Activated gamma-delta T cell (primary cell): ENCODE measurements around the gene KRT81.
"Not testable (repeated sequence)": the region's sequence is repeated elsewhere in the genome, so short reads cannot be mapped to it uniquely, and the experiment has no call there.

ENCODE experiments used
- DNase-seq: peaks from one replicate; lab custom pipeline; 2025; lab: John Stamatoyannopoulos, UW

The KRT81 gene

DNA sequence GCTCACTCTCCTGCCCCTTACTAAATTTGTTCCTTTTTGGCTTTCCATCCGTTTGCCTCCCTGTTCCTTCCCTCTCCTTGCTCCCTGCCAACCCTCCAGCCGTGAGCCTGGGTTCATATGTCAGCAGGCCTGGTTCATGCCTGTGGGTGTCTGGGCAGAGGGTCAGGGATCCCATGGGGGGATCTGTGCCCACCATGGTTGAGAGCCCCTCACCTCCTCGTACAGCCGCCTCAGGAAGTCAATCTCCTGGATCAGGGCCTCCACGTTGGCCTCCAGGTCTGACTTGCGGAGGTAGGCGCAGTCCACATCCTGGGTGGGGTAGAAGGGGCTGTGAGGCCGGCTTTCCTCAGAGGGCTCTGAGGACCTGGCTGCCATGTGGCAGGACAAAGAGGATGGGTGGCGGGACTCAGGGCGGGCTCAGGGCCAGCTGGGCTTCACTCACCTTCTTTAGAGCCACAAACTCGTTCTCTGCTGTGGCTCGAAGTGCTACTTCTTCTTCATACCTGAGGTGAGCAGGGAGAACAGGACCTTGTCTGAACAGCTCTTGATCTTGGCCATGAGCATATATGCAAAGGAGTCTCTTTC is 26.2 kb upstream of the KRT81 start:
- no peak for DNase-seq

DNA sequence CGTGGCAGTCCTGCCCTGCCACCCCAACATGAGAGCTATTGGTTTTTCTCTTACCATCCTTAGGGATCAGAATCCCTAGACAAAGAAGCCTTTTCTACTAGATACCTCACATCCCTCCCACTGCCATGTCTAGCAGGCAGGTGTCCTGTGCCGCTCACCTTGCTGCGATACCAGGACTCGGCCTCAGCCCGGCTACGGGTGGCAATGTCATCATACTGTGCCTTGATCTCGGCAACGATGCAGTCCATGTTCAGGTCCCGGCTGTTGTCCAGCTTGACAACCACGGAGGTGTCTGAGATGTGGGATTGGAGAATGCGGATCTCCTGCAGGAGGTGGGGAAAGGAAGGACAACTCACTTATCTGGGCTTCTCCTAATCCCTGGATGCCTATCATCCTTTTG is 25.4 kb upstream of the KRT81 start:
- DNase-seq, result no peak

DNA sequence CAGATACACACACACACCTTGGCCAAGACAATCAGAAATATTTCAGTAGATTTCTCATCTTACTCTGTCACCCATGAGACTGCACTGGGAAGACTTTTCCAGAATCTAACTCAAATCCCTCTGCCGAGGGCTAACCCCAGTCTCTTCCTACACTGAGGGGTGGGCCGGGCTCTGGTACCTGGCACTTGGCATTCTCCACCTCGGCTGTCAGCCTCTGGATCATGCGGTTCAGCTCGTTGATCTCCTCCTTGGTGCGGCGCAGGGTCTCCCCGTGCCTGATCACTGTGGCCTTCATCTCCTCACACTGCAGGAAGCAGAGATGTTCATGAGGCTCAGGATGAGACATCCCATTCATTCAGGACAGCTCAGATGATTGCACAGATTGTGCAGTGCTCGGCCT is 25.0 kb upstream of the KRT81 start:
- DNase-seq, result no peak

DNA sequence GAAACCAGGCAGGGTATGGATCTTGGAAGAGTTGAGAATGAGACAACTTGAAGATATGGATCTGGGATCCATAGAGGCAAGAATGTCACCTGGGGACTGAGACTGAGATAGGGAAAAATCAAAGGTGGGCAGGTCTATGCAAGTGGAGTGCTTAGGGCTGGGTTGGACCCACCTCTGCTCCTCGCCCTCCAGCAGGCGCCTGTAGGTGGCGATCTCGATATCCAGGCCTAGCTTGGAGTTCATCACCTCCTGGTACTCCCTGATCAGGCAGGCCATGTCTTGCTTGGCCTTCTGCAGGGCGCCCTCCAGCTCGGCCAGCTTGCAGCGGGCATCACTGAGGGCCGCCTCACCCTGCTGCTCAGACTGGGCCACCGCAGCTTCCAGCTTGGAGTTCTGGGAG is 24.4 kb upstream of the KRT81 start:
- not testable (repeated sequence) for DNase-seq

DNA sequence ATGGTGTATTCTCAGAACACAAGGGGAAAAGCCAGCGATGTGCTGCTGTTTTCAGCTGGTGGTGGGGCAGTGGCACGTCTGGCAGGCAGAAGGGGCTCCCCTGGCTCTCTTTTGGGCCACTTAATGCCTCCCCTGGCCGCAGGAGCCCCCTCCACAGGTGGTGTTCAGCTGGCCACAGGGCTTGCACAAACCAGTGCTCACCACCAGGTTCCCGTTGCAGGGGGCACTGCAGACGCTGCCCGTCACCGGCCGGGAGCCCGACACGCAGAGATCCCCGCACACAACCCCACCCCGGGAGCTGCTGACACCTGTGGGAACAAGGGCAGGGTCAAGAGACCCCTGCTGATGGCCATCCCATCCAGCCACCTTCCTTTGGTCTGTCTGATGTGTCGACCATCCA is 23.2 kb upstream of the KRT81 start:
- no peak for DNase-seq

DNA sequence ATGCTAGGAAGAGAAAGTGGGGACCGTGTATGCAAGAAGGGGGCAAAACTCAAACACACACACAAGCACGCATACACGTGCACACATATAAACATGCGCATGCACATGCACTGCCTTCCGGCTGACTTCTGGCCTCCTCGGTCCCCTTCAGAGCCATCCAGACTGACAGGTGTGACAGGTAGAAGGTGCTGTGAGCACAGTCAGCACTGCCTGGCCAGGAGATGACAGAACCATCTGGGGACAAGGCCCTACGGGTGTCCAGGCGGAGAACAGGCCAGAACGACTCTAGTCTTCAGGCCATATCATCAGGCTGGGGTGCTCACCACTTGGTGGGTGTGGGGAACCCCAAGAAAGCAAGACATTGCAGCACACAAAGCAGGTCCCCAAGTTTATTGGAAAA is 22.6 kb upstream of the KRT81 start:
- DNase-seq, result no peak

DNA sequence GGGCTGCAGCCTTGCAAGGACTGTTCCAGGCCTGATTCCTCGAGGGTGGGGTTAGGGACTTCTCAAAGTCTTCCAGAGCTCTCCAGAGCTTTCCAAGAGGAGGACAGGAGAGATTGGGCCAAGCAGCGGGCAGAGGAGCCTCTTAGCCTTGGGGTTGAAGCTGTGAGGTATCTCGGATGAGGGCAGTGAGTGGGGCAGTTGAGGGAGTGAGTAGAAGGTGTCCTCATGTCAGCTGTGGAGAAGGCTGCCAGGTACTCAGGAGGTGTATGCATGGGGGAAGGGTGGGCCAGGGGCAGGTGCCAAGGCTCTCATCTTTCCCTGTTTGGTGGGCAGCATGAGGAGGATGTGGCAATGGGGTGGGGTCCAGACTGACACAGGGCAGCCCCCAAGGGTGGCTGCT is 22.1 kb upstream of the KRT81 start:
- no peak for DNase-seq

DNA sequence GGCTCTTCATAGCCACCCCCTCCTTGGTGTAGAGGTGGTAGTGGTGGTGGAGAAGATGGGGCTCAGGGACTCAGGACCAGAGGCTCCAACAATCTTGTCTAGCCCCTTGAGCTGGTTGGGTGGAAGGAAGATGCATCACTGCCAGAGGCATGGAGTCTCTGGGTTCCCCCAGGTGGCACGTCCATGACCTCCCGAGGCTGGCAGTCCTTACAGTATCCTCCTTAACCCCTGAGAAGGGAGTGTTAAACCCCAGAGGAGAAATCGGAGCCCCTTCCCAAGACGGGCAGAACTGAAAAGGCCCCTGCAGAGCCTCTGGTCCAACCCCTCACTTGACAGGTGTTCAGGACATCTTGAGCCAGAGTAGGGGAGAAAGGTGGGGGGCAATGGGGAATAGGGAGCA is 20.8 kb upstream of the KRT81 start:
- DNase-seq, result no peak

DNA sequence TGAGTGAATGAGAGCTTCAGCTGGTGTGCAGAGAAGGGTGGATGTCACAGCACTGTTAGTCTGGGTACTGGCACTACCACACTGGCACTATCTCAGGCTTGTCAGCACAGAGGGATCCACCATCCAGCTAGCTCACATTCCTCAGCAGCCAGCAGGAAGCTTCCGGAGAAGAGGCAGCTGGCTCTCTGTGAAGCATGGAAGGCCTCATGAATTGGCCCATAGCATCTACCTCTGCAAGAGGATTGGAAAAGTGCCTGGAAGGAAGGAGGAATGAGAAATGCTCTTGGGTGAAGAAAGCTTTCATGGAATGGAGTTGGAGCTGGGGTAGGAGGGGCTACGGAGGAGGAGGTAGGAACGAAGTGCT is 19.9 kb upstream of the KRT81 start:
- DNase-seq, result no peak

DNA sequence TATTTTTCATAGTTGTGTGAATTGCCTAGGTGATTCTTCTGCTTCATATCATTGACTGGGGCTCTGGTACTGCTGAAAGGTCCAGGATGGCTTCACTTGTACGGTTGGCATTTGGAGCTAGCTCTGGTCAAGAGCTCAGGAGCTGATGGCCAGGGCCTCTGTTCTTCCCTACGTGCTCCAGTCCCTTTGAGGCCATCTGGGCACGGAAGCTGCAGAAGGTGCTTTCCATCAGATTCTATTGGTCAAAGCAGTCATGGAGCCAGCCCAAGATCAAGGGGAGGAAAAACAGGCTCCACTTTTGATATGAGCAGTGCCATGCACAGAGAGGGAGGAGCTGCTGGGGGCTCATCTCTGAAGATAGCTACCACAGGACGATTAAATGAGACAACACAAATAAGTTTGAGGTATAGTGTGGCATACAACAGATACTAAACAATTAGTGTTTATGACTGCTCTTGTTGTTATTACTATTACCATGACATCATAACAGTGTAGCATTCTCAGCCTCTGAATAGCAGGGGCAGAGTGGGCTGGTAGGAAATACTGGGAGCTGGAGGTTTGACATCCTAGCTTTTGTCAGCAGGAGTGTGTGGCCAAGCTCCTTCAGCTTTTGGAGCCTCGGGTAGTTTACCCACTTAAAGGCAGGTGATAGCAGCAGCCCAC is 19.4 kb upstream of the KRT81 start:
- DNase-seq, result no peak

DNA sequence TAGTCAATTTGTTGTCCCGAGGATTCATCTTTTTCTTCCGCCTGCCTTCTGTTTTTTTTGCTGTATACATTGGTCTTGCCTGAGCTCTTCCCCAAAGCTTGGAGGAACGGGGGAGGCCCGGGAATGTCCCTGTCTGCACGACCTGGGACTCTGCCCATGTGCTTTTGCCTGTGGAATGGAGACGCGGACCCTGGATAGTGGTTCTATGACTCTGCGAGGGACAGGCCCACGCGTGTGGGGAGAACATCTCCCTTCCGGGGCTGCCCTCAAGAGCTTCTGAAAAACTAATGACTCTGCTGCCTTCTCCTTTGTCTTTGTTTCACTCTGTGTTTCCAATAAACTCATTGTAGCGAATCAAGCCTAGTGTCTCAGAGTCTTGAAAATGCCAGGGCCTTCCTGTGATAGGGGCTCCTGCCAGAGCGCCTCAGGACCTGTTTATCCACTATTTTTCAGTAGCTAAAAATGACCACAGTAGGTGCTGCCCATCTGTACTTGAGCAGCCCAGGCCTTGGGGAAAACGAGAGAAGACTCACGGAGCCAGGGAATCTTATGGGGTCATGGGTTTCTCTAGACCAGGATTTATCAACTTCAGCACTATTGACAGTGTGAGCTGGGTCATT is 17.6 kb upstream of the KRT81 start:
- DNase-seq, result no peak

DNA sequence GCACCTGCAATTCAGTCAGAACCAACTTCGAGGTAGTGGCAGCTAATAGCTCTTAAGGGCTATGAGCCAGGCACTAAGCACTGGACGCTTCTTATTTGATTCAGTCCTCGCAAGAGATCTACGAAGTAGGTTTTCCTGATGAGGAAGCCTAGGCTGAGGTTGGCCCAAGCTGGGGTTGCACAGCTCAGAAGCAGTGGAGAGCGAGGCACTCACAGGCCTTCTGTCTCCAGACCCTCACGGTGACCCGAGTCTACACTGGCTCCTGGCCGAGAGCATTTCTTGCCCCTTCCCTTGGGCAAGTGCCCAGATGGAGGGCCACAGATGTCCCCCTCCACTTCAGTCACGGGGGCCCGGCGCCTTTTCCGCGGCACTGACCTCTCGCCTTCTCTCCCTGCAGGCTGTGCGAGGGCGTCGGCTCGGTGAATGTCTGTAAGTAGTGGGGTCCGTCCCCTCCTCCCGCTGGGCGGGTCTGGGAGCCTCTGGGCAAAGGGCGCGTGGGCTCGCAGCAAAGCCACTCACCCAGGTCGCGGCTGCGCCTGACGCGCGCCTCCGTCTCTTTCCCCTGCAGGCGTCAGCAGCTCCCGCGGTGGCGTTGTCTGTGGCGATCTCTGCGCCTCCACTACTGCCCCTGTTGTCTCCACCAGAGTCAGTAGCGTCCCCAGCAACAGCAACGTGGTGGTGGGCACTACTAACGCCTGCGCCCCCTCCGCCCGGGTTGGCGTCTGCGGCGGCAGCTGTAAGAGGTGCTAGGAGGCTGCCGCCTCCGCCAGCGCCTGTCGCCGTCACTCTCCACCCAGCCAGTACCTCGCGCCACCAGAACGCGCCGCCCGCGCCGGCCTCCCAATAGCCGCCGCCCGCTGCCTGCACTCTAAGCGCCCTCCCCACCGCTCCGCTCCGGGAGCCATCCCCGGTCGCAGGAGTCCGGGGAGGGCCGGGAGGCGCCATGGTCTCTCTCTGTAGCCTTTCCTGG is 16.8 kb upstream of the KRT81 start:
- no peak for DNase-seq

DNA sequence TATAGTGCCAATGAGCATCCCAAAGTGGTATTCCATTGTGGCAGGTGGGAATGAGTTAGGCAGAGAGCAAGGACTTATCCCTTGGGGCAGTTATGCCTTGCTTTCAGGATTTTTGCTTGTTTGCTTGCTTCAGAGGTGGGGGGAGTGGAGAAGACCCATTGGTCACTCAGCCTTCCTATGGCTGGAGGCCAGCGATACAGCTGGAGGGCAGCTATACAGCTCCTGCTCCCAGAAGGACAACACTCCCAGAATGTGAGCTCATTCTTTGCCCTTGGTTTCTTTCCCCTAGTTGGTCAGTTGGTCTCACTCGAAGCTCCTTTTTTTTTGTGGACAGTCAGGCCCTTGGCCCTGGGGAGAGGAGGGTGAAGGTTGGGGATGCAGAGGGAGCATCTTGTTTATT is 15.4 kb upstream of the KRT81 start:
- no peak for DNase-seq

DNA sequence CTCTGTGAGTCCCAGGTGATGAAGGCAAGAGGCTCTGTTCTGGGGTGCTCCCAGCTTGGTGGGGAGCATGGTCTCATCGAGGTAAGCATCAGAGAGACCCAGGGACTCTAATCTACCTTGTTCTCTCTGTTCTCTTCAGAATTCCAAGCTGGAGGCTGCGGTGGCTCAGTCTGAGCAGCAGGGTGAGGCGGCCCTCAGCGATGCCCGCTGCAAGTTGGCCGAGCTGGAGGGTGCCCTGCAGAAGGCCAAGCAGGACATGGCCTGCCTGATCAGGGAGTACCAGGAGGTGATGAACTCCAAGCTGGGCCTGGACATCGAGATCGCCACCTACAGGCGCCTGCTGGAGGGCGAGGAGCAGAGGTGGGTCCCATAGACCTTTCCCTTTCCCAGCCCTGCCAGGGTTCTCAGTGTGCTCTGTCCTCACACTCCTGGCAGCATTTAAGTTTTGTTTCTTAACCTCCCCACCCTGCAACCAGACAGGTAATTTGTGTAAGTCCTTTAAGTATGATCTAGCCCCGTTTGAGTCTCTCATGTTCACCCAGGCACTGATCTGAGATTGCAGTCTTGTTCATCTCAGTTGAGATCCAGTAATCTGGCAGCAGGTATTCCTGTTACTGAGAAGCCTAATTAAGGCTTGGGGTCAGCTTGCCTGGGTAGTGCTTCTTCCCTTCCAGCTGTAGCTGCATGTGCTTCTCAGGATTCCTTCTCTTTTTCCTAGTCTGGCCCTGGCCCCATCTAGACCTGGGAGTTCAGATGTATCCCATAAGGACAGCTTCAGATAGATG is 14.8 kb upstream of the KRT81 start:
- no peak for DNase-seq

DNA sequence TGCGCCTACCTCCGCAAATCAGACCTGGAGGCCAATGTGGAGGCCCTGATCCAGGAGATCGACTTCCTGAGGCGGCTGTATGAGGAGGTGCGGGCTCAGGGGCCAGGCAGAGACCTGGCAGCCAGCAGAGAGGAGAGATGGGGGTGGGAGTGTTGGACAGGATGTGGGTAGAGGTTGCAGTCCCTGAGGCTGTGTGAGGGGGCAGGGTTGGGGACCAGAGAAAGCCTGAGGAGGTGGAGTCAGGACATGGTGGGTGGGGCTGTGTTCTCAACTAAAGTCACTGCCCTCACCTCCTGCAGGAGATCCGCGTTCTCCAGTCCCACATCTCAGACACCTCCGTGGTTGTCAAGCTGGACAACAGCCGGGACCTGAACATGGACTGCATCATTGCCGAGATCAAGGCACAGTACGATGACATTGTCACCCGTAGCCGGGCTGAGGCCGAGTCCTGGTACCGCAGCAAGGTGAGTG is 13.6 kb upstream of the KRT81 start:
- not testable (repeated sequence) for DNase-seq

DNA sequence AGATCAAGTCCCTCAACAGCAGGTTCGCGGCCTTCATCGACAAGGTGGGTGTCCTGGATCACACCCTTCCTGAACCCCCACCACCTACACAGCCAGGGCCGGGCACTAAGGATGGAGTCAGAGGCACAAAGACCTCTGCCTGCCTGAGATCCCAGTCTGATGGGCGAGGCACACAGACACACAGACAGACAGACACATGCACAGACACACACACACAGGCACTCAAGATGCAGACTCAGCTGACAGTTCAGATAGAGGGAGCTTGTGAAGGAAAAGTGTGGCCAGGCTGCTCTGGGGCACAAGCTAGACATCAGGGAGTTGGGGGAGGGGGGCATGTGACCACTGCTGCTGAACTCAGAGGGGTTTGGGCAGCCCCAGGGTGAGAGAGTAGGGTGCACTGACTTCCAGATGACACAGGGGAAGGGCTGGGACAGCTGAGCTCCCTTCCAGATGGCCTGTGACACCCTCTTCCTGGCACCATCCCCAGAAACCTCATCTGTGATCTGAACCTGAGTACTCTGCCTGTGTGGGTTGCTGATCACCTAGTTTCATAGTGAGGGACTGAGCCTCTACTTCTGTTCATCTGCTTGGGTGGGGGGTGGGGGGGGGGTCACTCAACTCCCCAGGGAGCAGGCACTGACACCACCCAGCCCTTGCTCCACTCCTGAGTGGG is 11.0 kb upstream of the KRT81 start:
- DNase-seq, result not testable (repeated sequence)

DNA sequence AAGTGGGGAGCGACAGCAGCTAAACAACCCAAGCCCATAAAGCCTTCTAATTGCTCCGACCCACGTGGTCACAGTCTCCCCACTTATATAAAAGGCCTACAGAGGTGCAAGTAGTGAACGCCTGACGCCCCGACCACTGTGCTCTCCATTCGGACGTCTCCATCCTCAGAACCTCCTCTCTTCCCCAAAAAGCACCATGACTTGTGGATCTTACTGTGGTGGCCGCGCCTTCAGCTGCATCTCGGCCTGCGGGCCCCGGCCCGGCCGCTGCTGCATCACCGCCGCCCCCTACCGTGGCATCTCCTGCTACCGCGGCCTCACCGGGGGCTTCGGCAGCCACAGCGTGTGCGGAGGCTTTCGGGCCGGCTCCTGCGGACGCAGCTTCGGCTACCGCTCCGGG is 10.4 kb upstream of the KRT81 start:
- not testable (repeated sequence) for DNase-seq

DNA sequence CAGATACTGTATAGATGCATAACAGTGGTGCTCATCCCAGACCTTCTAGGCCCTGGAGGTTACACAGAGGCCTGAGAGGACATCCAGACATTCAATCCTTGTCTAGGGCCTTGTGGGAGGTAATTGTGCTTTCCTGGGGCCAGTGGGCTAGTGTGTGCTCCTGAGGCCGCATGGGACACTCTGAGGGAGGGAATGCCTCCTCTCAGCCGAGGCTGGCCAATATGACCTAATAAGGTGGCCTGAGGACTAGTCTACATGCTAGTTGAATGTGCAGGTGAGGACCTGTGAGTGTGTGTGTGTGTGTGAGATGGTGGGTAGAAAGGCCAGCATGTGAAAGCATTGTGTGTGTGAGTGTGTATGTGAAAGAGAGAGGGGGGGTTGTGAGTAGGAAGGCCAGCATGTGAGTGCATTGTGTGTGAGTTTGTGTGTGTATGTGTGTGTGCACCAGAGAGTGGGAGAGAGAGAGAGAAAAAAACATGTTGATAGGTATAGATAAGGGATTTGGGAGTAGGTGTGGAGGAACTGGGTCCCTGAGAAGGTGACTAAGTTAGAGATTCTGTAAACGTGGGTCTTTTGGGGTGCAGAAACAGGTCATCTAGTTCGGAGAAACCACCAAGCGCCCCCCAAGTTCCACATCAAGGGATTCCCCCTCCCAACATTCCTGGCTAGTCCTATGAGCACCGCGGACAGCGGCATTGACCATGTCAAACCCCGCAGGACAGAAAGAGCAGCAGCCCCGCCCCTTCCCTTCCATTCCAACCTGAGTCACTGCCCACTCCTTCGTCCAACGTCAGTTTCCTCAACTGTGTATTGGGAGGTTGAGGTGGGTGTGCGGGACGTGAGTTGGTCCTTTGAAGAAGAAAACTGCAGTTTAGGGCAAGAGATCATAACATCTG is 9.7 kb upstream of the KRT81 start:
- no peak for DNase-seq

DNA sequence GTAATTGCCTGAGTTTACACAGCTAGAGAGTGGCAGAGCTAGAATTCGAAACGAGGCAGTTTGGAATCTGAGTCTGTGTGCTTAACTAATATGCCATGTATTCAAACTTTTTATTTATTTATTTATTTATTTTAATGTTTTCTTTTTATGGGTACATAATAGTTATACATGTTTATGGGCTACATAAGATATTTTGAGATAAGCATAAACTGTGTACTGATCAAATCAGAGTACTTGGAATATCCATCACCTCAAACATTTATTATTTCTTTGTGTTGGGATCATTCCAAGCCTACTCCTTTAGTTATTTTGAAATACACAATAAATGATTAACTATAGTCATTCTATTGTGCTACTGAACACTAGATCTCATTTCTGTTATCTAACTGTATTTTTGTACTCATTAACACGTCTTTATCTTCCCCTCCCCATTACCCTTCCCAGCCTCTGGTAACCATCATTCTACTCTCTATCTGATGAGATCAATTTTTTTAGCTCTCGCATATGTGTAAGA is 7.4 kb upstream of the KRT81 start:
- DNase-seq, result no peak
